GM18867 (cell line): Measurements from ENCODE around the gene ZNF407.

ENCODE experiments used
- ATAC-seq: cut with Tn5 transposase; IDR thresholded peaks from one replicate; pipeline ENCODE4 v1.9.1; 2021; ENCODE audit warnings: mild to moderate bottlenecking, moderate library complexity; ENCODE audit not compliant: unreplicated experiment

ZNF407 gene

GRCh38 chr18:74715865-74716712 lies 118.4 kb downstream of the ZNF407 start:
- ATAC-seq: no peak

GRCh38 chr18:74718312-74718711 lies 120.6 kb downstream of the ZNF407 start:
- ATAC-seq: no peak

- ATAC-seq: no peak
Observed at GRCh38 chr18:74722237-74722636, 124.6 kb downstream of the ZNF407 start.

GRCh38 chr18:74724186-74724585 lies 126.5 kb downstream of the ZNF407 start:
- ATAC-seq: no peak

GRCh38 chr18:74725690-74726089 lies 128.0 kb downstream of the ZNF407 start:
- ATAC-seq: no peak

GRCh38 chr18:74728586-74728985 lies 130.9 kb downstream of the ZNF407 start:
- ATAC-seq: no peak

- no peak for ATAC-seq
Observed at GRCh38 chr18:74731097-74731496, 133.4 kb downstream of the ZNF407 start.

GRCh38 chr18:74732380-74732779 lies 134.7 kb downstream of the ZNF407 start:
- no peak for ATAC-seq

GRCh38 chr18:74733598-74733997 lies 135.9 kb downstream of the ZNF407 start:
- no peak for ATAC-seq

- no peak for ATAC-seq
Observed at GRCh38 chr18:74734013-74734444, 136.4 kb downstream of the ZNF407 start.

GRCh38 chr18:74739926-74740325 lies 142.3 kb downstream of the ZNF407 start:
- ATAC-seq: no peak

- no peak for ATAC-seq
Observed at GRCh38 chr18:74742573-74743243, 145.0 kb downstream of the ZNF407 start.

- ATAC-seq: no peak
Observed at GRCh38 chr18:74745633-74746403, 148.1 kb downstream of the ZNF407 start.

GRCh38 chr18:74748809-74749208 lies 151.1 kb downstream of the ZNF407 start:
- no peak for ATAC-seq

GRCh38 chr18:74758995-74759394 lies 161.3 kb downstream of the ZNF407 start:
- ATAC-seq: no peak

- ATAC-seq: no peak
Observed at GRCh38 chr18:74760026-74760425, 162.4 kb downstream of the ZNF407 start.

- ATAC-seq: no peak
Observed at GRCh38 chr18:74760436-74760835, 162.8 kb downstream of the ZNF407 start.

GRCh38 chr18:74766251-74766650 lies 168.6 kb downstream of the ZNF407 start:
- no peak for ATAC-seq

- ATAC-seq: no peak
Observed at GRCh38 chr18:74768096-74768495, 170.4 kb downstream of the ZNF407 start.

- ATAC-seq: peak; percentile 82
Observed at GRCh38 chr18:74773171-74773624, 175.5 kb downstream of the ZNF407 start.

- no peak for ATAC-seq
Observed at GRCh38 chr18:74774486-74774885, 176.8 kb downstream of the ZNF407 start.
